T-helper 2 cell treated with Interferon-gamma antibody and Interleukin-4, amounts not matched to agents 5 μg/mL and 100 μg/mL, for 36 hours (primary cell): ENCODE measurements around the gene UNC79.
"Not testable (repeated sequence)": the region's sequence is repeated elsewhere in the genome, so short reads cannot be mapped to it uniquely, and the experiment has no call there.

Source experiments
- DNase-seq: peaks from one replicate; pipeline ENCODE4 v3.0.0; 2021; ENCODE audit warnings: low spot score
- H3K27ac Mint-ChIP-seq: one replicate; pipeline ENCODE4 v1.8.0; 2021; ENCODE audit warnings: mild to moderate bottlenecking, mixed read lengths
- H3K27me3 Mint-ChIP-seq: one replicate; pipeline ENCODE4 v1.8.0; 2021; ENCODE audit warnings: low read depth, mixed read lengths
- H3K36me3 Mint-ChIP-seq: one replicate; pipeline ENCODE4 v1.8.0; 2021; ENCODE audit warnings: low read depth, mixed read lengths
- H3K4me1 Mint-ChIP-seq: one replicate; pipeline ENCODE4 v1.8.0; 2021; ENCODE audit warnings: low read depth, mixed read lengths
- H3K4me3 Mint-ChIP-seq: one replicate; pipeline ENCODE4 v1.8.0; 2022; ENCODE audit warnings: mild to moderate bottlenecking, moderate library complexity, mixed read lengths
- H3K9me3 Mint-ChIP-seq: one replicate; pipeline ENCODE4 v1.8.0; 2021; ENCODE audit warnings: mixed read lengths

Gene UNC79

DNA sequence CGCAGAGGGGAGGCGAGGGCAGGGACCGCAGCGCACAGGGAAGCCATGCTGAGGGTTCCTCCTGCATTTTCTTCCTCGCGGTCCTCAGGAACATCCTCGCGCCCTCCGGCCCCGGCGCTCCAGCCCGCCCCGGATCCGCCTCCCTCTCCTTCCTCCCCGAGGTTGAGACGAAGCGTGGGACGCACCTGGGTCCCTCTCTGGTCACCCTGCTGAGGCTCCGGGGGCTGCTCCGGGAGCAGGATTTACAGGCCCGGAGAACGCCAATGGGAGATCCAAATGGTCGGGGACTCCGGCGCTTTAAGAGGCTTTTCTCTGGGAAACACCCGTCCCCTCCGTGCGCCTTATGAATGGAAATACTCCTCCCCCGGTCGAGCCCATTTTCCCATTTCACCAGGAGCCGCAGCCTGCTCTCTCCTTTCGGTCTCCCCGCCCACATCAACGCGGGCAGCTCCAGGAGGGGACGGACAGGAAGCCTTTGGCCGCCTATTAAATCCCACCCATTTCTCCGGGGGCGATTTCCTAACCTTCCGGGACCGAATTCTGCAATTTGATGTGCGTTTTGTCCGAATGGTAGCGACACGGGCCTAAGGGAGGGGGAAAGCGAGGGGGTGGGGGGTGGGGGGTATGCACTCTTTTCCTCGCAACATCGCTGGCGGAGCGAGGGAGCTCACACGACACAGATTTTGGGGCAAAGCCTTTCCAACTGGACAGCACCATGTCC lies at the start of gene UNC79:
Gene UNC79, plus strand, starts transcription at position 625 of the 721 bp plus-strand sequence. Its CDS starts 91 bp downstream, at position 716.
- peaks cover 16% of the 10 kb centered on the region for H3K9me3 Mint-ChIP-seq
- H3K36me3 Mint-ChIP-seq, result no peaks in the 10 kb centered on the region
- no peaks in the 10 kb centered on the region for H3K4me1 Mint-ChIP-seq
- H3K27me3 Mint-ChIP-seq, result peaks cover 27% of the 10 kb centered on the region
- no peak within 1 kb of the TSS for H3K4me3 Mint-ChIP-seq
- H3K27ac Mint-ChIP-seq, result no peak within 1 kb of the TSS
- no peak for DNase-seq

DNA sequence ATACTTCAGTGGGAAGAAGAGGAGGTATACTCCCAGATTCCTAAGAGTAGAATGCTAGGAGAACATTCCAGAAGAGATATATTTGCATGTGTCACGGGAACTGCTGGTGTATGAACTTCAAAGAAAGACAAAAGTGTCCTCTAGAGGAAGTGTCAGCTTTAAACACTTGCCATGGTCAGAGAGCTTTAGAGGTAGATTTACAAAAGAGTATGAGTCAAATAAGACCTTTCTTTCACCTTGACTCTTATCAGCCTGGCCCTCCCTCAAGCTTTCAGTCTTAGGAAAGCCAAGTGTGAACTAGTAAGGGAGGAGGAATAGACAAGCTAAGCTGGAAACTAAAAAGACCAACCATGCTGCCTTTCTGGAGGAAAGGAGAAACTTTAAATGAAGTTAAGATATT lies 49.1 kb upstream of the UNC79 start:
- H3K27me3 Mint-ChIP-seq, result peaks cover 15% of the 10 kb centered on the region
- H3K9me3 Mint-ChIP-seq, result no peaks in the 10 kb centered on the region
- H3K27ac Mint-ChIP-seq, result no peak overlapping the region
- no peaks in the 10 kb centered on the region for H3K4me1 Mint-ChIP-seq
- no peak overlapping the region for H3K4me3 Mint-ChIP-seq
- H3K36me3 Mint-ChIP-seq, result no peaks in the 10 kb centered on the region
- no peak for DNase-seq

DNA sequence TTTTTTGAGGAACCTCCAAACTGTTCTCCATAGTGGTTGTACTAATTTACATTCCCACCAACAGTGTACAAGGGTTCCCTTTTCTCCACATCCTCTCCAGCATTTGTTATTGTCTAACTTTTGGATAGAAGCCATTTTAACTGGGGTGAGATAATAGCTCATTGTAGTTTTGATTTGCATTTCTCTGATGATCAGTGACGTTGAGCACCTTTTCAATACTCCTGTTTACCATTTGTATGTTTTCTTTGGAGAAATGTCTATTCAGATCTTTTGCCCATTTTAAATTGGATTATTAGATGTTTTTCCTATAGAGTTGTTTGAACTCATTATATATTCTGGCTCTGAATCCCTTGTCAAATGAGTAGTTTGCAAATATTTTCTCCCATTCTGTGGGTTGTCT lies 46.5 kb upstream of the UNC79 start:
- H3K27ac Mint-ChIP-seq, H3K9me3 Mint-ChIP-seq, H3K4me1 Mint-ChIP-seq, H3K4me3 Mint-ChIP-seq, H3K36me3 Mint-ChIP-seq, DNase-seq: not testable (repeated sequence)
- H3K27me3 Mint-ChIP-seq, result peaks cover 15% of the 10 kb centered on the region

DNA sequence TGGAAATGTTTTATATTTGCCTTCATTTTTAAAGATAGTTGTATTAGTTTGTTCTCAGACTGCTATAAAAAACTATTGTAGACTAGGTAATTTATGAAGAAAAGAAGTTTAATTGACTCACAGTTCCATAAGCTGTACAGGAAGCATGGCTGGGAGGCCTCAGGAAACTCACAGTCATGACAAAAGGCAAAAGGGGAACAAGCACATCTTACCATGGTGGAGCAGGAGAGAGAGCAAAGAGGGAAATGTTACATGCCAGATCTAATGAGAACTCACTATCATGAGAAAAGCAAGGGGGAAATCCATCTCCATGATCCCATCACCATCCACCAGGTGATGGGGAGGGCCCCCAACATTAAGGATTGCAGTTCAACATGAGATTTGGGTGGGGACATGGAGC lies 35.5 kb upstream of the UNC79 start:
- peaks cover 9% of the 10 kb centered on the region for H3K9me3 Mint-ChIP-seq
- H3K27me3 Mint-ChIP-seq, result peaks cover 9% of the 10 kb centered on the region
- no peaks in the 10 kb centered on the region for H3K36me3 Mint-ChIP-seq
- no peak overlapping the region for H3K4me3 Mint-ChIP-seq
- no peak overlapping the region for H3K27ac Mint-ChIP-seq
- H3K4me1 Mint-ChIP-seq, result no peaks in the 10 kb centered on the region
- no peak for DNase-seq

- Mint-ChIP-seq H3K4me3 (no peak overlapping the region), H3K9me3 (peaks cover 9% of the 10 kb centered on the region), H3K27ac (no peak overlapping the region), H3K4me1 (no peaks in the 10 kb centered on the region), H3K27me3 (peaks cover 7% of the 10 kb centered on the region), H3K36me3 (no peaks in the 10 kb centered on the region)
- no peak for DNase-seq
Measured at GRCh38 chr14:93396456-93396855, 34.3 kb upstream of the UNC79 start.

DNA sequence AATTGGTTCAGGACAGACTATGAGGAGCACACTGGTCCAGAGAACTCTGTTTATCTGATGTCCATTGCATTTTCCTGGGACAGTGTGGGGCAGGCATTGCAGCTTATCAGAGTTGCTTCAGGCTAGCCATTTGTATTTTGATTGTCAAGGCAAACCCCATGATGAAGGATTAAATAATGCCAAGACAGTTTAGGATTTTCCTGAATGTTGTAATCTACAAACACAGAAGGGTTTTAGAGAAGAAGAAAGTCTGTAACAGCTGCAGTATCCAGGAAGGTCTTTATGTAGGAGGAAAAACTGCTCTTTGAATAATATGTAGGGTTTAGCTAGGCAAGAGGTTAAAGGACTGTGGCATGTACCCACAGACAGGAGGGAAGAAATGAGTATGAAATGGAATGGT lies 32.2 kb upstream of the UNC79 start:
- H3K36me3 Mint-ChIP-seq, result no peaks in the 10 kb centered on the region
- H3K27ac Mint-ChIP-seq, result no peak overlapping the region
- no peak overlapping the region for H3K4me3 Mint-ChIP-seq
- peaks cover 6% of the 10 kb centered on the region for H3K27me3 Mint-ChIP-seq
- DNase-seq, result no peak
- H3K4me1 Mint-ChIP-seq, result no peaks in the 10 kb centered on the region
- peaks cover 9% of the 10 kb centered on the region for H3K9me3 Mint-ChIP-seq

DNA sequence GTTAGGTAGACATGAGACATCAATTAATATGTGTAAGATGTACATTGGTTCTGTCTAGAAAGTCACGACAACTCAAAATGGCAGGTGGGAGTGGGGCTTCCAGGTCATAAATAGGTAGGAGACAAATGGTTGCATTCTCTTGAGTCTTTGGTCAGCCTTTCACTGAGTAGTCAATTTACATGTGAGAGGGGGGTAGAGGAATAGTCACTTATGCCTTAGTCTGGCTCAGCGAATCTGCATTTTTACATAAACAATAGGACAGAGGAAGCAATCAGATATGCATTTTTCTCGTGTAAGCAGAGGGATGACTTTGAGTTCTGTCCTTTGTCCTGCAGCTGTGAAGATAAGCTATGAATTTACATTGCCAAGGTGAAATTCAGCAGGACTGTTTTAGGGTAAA lies 27.8 kb upstream of the UNC79 start:
- Mint-ChIP-seq H3K27me3 (no peaks in the 10 kb centered on the region), H3K4me1 (no peaks in the 10 kb centered on the region), H3K4me3 (no peak overlapping the region), H3K9me3 (no peaks in the 10 kb centered on the region), H3K27ac (no peak overlapping the region), H3K36me3 (no peaks in the 10 kb centered on the region)
- DNase-seq, result no peak

DNA sequence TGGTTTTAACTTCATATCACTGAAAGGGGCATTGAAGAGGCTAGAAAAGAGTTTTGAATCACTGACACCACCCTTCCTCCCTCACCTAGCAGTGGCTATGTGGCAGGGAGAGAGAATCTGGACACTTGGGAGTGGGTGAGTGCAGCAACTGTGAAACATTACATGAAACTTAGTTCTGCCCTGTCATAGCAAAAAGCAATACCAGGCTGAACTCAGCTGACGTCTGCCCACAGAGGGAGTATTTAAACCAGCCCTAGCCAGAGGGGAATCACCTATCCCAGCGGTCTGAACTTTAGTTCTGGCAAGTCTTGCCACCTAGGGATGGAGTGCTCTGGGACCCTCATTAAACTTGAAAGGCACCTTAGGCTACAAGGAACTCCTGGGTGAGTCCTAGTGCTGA lies 20.7 kb upstream of the UNC79 start:
- Mint-ChIP-seq H3K36me3 (no peaks in the 10 kb centered on the region), H3K27me3 (no peaks in the 10 kb centered on the region), H3K4me1 (no peaks in the 10 kb centered on the region), H3K4me3 (no peak overlapping the region), H3K9me3 (peaks cover 4% of the 10 kb centered on the region), H3K27ac (no peak overlapping the region)
- no peak for DNase-seq

DNA sequence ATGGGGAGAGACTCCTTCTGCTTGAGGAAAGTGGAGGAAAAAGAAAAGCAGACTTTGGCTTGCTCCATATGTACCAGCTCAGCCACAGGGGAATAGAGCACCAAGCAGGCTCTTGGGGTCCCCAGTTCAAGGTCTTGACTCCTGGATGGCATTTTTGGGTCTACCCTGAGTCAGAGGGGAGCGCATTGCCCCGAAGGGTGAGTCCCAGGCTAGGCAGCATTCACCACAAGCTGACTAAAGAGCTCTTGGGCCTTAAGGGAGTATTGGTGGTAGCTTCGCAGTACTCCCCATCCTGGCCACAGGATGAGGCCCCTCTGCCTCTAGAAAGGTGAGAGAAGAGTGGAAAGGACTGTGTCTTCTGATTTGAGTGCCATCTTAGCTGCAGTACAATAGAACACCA lies 19.8 kb upstream of the UNC79 start:
- Mint-ChIP-seq H3K4me3 (no peak overlapping the region), H3K27me3 (no peaks in the 10 kb centered on the region), H3K36me3 (no peaks in the 10 kb centered on the region), H3K27ac (no peak overlapping the region), H3K4me1 (no peaks in the 10 kb centered on the region), H3K9me3 (peaks cover 4% of the 10 kb centered on the region)
- DNase-seq, result no peak

DNA sequence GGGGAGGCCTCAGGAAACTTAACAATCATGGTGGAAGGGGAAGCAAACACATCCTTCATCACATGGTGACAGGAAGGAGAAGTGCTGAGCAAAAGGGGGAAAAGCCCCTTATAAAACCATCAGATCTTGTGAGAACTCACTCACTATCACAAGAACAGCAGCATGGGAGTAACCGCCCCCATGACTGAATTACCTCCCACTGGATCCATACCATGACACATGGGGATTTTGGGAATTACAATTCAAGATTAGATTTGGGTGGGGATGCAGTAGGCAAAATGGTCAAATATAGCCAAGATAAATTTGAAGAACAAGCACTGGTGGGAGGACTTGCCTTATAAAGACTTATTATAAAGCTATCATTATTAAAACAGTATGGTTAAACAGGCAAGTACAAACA lies 5.6 kb upstream of the UNC79 start:
- H3K27ac Mint-ChIP-seq, DNase-seq, H3K36me3 Mint-ChIP-seq, H3K4me1 Mint-ChIP-seq, H3K4me3 Mint-ChIP-seq: not testable (repeated sequence)
- peaks cover 11% of the 10 kb centered on the region for H3K27me3 Mint-ChIP-seq
- H3K9me3 Mint-ChIP-seq, result peaks cover 22% of the 10 kb centered on the region

GRCh38 chr14:93426750-93427149 lies 4.0 kb upstream of the UNC79 start:
- no peak overlapping the region for H3K4me3 Mint-ChIP-seq
- H3K27ac Mint-ChIP-seq, result no peak overlapping the region
- no peak for DNase-seq
- H3K4me1 Mint-ChIP-seq, result no peaks in the 10 kb centered on the region
- peaks cover 22% of the 10 kb centered on the region for H3K9me3 Mint-ChIP-seq
- H3K36me3 Mint-ChIP-seq, result no peaks in the 10 kb centered on the region
- peaks cover 20% of the 10 kb centered on the region for H3K27me3 Mint-ChIP-seq

DNA sequence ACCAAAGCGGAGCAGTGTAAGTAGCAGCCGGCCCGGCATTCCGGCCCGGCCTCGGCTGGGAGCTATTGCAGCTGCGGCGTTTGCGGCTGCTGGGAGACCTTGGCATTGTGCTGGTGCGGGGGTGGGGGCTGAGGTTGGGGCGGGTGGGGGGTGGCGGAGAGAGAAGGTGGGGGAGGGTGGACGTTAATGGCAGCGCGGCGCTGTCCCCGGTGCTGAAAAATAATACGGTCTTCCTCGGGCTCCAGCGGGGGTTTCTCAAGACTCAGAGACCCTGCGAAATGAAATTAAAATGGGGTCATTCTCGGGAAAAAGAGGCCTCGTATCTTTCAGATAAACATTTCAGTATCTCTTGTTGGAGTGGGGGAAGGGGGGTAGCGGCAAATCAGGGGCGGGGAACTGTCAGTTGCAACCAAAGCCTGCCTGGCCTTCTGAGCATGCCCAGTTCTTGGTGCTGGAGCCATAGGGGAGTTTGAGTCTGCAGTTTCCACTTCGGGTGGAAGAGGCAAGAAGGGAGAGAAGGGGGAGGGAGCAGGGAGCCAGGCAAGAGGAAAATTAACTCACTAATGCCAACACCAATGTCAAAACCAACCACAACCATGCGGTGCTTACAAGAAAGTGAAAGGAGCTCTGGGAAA lies 414 bp downstream of the UNC79 start:
- H3K27ac Mint-ChIP-seq, result no peak overlapping the region
- H3K36me3 Mint-ChIP-seq, result no peaks in the 10 kb centered on the region
- peaks cover 27% of the 10 kb centered on the region for H3K27me3 Mint-ChIP-seq
- H3K9me3 Mint-ChIP-seq, result peaks cover 10% of the 10 kb centered on the region
- no peak overlapping the region for H3K4me3 Mint-ChIP-seq
- no peak for DNase-seq
- H3K4me1 Mint-ChIP-seq, result no peaks in the 10 kb centered on the region

DNA sequence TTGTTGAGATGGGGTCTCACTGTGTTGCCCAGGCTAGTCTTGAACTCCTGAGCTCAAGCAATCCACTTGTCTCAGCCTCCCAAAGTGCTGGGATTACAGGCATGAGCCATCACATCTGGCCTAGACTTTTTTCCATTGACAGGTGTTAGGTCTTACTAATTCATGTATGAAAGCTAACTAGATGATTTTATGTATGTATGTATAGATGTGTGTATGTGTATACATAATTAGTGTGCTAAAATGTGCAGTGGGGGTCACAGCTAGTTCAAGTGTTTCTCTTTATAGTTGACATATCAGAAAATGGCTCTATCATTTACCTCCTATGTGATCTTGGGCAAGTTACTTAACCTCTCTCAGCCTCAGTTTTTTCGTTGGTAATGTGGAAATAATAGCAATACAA lies 23.5 kb downstream of the UNC79 start:
- no peaks in the 10 kb centered on the region for H3K4me1 Mint-ChIP-seq
- H3K9me3 Mint-ChIP-seq, result no peaks in the 10 kb centered on the region
- H3K27ac Mint-ChIP-seq, result no peak overlapping the region
- no peak for DNase-seq
- H3K4me3 Mint-ChIP-seq, result no peak overlapping the region
- H3K36me3 Mint-ChIP-seq, result no peaks in the 10 kb centered on the region
- peaks cover 5% of the 10 kb centered on the region for H3K27me3 Mint-ChIP-seq

- Mint-ChIP-seq H3K4me3 (no peak overlapping the region), H3K36me3 (no peaks in the 10 kb centered on the region), H3K27me3 (peaks cover 5% of the 10 kb centered on the region), H3K4me1 (no peaks in the 10 kb centered on the region), H3K27ac (no peak overlapping the region), H3K9me3 (no peaks in the 10 kb centered on the region)
- DNase-seq, result no peak
Measured at GRCh38 chr14:93456356-93456755, 25.6 kb downstream of the UNC79 start.

DNA sequence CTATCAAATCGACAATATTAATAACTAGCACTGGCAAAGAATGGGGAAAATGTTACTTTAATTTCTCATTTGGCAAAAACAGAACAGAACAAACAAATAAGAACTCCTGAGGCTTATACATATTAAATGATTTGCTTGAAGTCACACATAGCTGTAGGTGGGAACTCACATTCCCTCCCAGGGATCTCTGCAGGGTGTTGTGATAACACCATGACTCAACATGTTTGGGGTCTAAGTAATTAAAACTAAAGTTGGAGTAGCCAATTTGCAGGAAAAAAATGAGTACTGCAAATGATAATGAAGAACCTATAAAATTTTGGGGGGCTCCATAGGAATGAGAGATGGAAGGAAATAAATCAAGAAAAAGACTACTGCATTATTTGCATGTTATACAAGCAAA lies 27.5 kb downstream of the UNC79 start:
- H3K27me3 Mint-ChIP-seq, result peaks cover 5% of the 10 kb centered on the region
- DNase-seq, result no peak
- no peaks in the 10 kb centered on the region for H3K36me3 Mint-ChIP-seq
- no peaks in the 10 kb centered on the region for H3K9me3 Mint-ChIP-seq
- no peak overlapping the region for H3K27ac Mint-ChIP-seq
- H3K4me1 Mint-ChIP-seq, result no peaks in the 10 kb centered on the region
- no peak overlapping the region for H3K4me3 Mint-ChIP-seq
